GM10266 (cell line): ENCODE measurements around the gene CELF2.

Experiments used
- DNase-seq: peaks from one replicate; pipeline ENCODE4 v3.0.0; 2012; ENCODE audit errors: extremely low spot score
- TF ChIP-seq, protein P1 (sequence below): IDR thresholded peaks from 2 replicates; pipeline ENCODE4 v1.5.1; 2012; ENCODE audit warnings: mild to moderate bottlenecking, low read depth; ENCODE audit not compliant: control insufficient read depth, insufficient read depth; ENCODE audit errors: missing control alignments

The CELF2 gene

DNA sequence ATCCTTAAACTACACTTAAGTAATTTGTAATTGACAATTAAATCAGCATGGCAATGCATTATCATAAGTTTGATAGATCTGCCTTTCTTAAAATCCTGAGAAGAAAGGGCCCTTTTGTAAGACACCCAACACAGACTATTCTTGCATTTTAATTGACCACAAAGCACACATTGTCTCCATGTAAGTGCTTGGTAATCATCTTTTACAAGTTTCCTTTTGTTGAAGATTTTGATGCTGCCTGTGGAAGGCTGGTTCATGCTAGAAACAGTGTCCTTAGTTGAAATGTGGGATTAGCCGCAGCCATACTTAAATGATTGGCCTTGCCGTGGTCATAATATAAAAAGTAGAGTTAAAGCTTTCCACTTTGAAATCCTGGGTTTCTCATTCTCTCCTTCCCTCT lies 32.3 kb upstream of the CELF2 start:
- TF ChIP-seq, protein P1, sequence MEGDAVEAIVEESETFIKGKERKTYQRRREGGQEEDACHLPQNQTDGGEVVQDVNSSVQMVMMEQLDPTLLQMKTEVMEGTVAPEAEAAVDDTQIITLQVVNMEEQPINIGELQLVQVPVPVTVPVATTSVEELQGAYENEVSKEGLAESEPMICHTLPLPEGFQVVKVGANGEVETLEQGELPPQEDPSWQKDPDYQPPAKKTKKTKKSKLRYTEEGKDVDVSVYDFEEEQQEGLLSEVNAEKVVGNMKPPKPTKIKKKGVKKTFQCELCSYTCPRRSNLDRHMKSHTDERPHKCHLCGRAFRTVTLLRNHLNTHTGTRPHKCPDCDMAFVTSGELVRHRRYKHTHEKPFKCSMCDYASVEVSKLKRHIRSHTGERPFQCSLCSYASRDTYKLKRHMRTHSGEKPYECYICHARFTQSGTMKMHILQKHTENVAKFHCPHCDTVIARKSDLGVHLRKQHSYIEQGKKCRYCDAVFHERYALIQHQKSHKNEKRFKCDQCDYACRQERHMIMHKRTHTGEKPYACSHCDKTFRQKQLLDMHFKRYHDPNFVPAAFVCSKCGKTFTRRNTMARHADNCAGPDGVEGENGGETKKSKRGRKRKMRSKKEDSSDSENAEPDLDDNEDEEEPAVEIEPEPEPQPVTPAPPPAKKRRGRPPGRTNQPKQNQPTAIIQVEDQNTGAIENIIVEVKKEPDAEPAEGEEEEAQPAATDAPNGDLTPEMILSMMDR = no peak
- no peak for DNase-seq

DNA sequence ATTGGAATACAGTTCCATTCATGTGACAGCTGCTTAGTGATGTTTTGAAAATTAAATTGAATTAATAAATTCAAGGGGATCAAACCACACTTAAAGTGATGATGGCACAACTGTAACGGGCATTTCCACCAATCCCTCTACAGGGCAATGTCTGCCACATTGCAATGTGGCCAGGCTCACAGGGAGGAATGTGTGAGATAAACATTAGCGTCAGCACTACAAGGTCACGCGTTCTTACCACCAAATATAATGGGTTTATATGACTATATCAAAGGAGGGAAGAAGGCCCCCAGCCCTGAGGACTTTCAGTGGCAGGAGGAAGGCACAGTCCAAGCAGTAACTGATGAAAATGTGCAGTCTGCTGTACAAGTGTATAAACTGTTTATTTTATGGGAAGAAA lies 31.1 kb upstream of the CELF2 start:
- no peak for DNase-seq
- TF ChIP-seq, protein P1 = no peak

DNA sequence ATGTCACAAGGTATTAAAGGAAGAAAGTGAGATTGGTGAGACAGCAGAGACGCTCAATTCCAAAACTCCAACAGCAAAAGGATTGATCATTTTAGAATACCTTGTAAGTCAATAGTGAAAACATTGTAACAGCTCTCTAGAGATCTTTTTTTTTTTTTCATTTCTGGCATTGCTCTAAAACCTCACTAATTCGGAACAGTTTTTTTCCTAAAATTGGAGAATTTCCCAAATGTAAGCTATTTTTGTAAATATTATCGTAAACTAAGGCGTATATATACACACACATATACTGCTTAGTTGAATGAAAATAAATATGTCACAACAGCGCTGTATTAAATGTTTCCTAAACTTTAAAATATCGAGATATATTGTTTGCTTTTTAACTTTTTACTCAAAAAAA lies 30.6 kb upstream of the CELF2 start:
- DNase-seq = no peak

DNA sequence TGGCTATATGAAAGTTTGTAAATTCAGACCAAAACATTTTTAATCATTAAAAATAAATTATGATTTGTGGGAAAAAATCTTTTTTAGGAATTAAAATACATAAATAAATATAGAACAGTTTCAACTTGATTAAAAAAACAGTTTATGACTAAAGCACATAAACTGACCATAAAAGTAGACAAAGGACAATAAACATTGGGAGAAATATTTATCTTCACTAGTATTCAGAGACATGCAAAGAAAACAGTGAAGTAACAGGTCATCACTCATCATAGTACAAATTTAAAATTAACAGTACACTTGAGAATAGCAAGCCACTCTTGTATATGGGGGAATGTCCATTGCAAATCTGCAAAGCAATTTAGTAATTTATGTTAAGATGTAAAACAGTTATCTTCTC lies 28.0 kb upstream of the CELF2 start:
- no peak for DNase-seq
- TF ChIP-seq, protein P1 = no peak

More for the DNA sequence above, 30.6 kb upstream of the CELF2 start:
- TF ChIP-seq, protein P1 = no peak

DNA sequence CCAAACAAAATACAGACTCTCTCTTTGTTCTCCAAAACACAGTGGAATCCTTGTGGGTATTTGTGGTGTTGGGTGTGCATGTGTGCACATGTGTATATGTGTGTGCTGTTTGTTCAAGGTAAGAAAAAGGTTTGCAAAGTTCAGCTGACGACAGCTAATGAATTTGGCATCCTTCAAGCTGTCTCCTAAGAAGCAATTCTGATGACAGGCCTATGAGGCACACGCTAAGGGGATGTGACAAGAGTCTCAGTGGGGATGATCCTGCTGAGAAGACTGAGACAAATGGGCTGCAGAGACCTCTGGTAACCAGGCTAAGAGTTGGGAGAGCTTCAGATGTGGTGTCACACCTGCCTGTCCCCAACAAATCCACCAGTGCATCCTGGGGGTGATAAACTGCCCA lies 26.5 kb upstream of the CELF2 start:
- DNase-seq = no peak
- TF ChIP-seq, protein P1 = no peak

DNA sequence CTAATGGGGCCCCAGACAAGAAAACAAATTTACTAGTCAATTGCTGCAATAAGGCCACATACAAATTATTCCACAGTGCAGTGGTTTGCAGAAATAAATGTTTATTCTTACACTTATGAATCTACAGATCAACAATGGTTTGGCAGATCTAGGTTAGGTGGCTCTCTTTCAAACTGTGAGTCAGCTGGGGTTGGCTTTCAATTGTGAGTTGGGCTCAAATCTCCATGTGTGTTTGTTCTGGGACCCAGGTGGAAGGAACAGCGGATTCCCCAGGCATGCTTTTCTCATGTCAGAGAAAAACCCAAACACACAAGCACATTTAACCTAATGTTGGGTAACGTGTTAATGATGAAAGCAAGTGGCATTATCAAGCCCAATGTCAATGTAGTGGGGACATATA lies 25.6 kb upstream of the CELF2 start:
- DNase-seq = no peak
- TF ChIP-seq, protein P1 = no peak

DNA sequence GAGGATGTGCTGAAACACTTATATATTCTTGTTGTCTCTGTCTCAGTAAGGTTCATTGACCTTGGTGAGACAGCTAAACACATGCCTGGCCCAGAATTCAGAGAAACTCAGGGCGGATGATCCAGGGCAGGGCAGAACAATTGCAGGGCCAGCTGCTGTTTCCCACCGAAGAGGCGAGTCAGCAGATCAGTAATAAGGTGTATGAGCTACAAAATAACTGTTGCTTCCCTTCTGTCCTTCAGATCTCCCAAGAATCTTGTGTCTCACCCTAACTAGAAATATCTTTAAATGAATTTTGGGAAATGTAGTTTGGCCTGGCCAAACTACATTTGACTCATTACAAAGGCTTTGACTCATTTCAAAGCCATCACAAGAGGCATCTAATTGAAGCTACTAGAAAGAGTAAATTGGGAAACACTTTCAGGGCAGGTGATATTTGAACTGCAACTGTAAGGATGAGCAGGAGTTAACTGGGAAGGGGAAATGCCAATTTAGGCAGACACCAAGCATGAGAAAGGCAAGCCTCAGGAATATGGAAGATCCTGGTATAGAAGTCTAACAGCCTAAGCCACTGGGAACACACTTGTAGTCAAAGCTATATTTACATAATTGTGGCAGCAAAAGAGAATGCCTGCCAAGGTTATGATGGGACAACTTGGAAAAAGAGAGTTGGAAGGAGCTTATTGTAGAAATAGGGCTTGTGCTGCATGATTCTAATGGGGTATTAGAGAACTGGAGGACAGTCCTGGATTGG lies 24.5 kb upstream of the CELF2 start:
- DNase-seq = no peak
- TF ChIP-seq, protein P1 = no peak
